Fibroblast of skin of right quadriceps (primary cell): ENCODE measurements around the gene ALK.

Source experiments
- DNase-seq: peaks from one replicate; pipeline ENCODE4 v3.0.0-alpha.2; 2013

Gene ALK

GRCh38 chr2:29573147-29573546 lies 348.2 kb downstream of the ALK start:
- DNase-seq: no peak

GRCh38 chr2:29570539-29570938 lies 350.8 kb downstream of the ALK start:
- DNase-seq: no peak

- no peak for DNase-seq
These were observed 353.4 kb downstream of the ALK start for GRCh38 chr2:29567906-29568520.

GRCh38 chr2:29563697-29564096 lies 357.7 kb downstream of the ALK start:
- no peak for DNase-seq

GRCh38 chr2:29562896-29563295 lies 358.5 kb downstream of the ALK start:
- DNase-seq: peak; percentile 54

- DNase-seq: no peak
These were observed 359.1 kb downstream of the ALK start for GRCh38 chr2:29562319-29562718.

GRCh38 chr2:29561628-29562027 lies 359.8 kb downstream of the ALK start:
- no peak for DNase-seq

GRCh38 chr2:29561181-29561580 lies 360.2 kb downstream of the ALK start:
- DNase-seq: peak; percentile 59

- DNase-seq: no peak
These were observed 360.8 kb downstream of the ALK start for GRCh38 chr2:29560566-29560965.

- no peak for DNase-seq
These were observed 361.4 kb downstream of the ALK start for GRCh38 chr2:29560030-29560429.

GRCh38 chr2:29559578-29559977 lies 361.8 kb downstream of the ALK start:
- DNase-seq: no peak

GRCh38 chr2:29558097-29558496 lies 363.3 kb downstream of the ALK start:
- DNase-seq: no peak

- DNase-seq: no peak
These were observed 364.1 kb downstream of the ALK start for GRCh38 chr2:29557268-29557667.

- DNase-seq: no peak
These were observed 372.4 kb downstream of the ALK start for GRCh38 chr2:29549069-29549380.

GRCh38 chr2:29544917-29545316 lies 376.5 kb downstream of the ALK start:
- no peak for DNase-seq

GRCh38 chr2:29544031-29544430 lies 377.4 kb downstream of the ALK start:
- DNase-seq: no peak

- no peak for DNase-seq
These were observed 386.2 kb downstream of the ALK start for GRCh38 chr2:29535188-29535587.

- DNase-seq: no peak
These were observed 388.9 kb downstream of the ALK start for GRCh38 chr2:29532436-29532835.

GRCh38 chr2:29531626-29532025 lies 389.8 kb downstream of the ALK start:
- DNase-seq: no peak

GRCh38 chr2:29530281-29530680 lies 391.1 kb downstream of the ALK start:
- DNase-seq: no peak

GRCh38 chr2:29528891-29529520 lies 392.4 kb downstream of the ALK start:
- DNase-seq: peak; percentile 72

GRCh38 chr2:29528371-29528770 lies 393.0 kb downstream of the ALK start:
- DNase-seq: no peak

GRCh38 chr2:29527947-29528346 lies 393.4 kb downstream of the ALK start:
- no peak for DNase-seq

GRCh38 chr2:29526587-29527586 lies 394.5 kb downstream of the ALK start:
- DNase-seq: no peak
